ENCODE results near the gene TES. TPM values are rescaled to one million over a fixed set of nuclear protein-coding genes. Genes with fewer than 3 reads are reported as not detected.

Gene TES
- total and polyA plus RNA-seq, 2 of the 8 experiments (the other 6 are each of a cell fraction or from before 2014, with no cell fraction given) = 18.2 to 36.3 TPM

DNA sequence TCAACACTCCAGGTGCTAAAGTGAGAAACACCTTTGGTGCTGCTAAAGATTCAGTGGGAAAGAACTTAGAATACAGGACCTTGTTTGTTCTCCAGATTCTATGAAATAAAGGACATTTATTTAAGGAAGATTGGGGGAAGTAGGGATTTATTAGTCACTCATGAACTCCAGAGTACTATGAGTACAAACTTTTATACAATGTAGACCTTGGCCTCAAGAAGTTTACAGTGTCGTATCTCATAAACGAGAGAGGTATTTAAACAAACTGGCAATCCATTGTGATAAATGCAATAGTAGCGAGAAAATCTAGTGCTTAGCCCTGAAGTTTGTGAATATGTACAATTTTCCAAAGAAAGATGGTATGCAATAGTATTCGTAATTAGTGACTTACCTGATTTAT lies 59.1 kb downstream of the TES start:
- POLR2A ChIA-PET (ENCODE audit: partially characterized antibody) = no interaction called here
- H2BK120ac ChIP-seq (replicated peaks; ENCODE audit: low read depth, low read length) = no peak overlapping the region
- CTCF ChIA-PET (ENCODE audit: partially characterized antibody) = no interaction called here
- FAIRE-seq (no peak), DNase-seq (ENCODE audit: low read depth in 1 of 2, low spot score in 2 of 2) (no peak)
- H2AFZ ChIP-seq (ENCODE audit: low read length) = no peak overlapping the region
- H3K9ac ChIP-seq (replicated peaks in 1 of 4; ENCODE audit: extremely low read depth in 1 of 4, low read depth in 3 of 4, low read length in 3 of 4) = no peak overlapping the region
- H2BK20ac ChIP-seq (ENCODE audit: low read length) = no peak overlapping the region
- no peaks in the 10 kb centered on the region; a peak in 1 of 7 replicates for H3K27me3 ChIP-seq (replicated peaks in 1 of 4; ENCODE audit: control insufficient read depth in 3 of 4, extremely low read depth in 1 of 4, insufficient read depth in 3 of 4, low read length in 3 of 4)
- no peak overlapping the region for H3K23ac ChIP-seq (ENCODE audit: insufficient read length)
- no peaks in the 10 kb centered on the region for H4K20me1 ChIP-seq (replicated peaks in 1 of 2; ENCODE audit: control insufficient read depth in 1 of 2, insufficient read depth in 2 of 2, low read length in 2 of 2)
- no peaks in the 10 kb centered on the region for H3K36me3 ChIP-seq (ENCODE audit: control insufficient read depth in 2 of 4, insufficient read depth in 4 of 4, low read length in 3 of 4)
- H3K4me2 ChIP-seq (ENCODE audit: insufficient read depth in 1 of 2, low read depth in 2 of 2, low read length in 2 of 2) = no peak overlapping the region
- WGBS, 2 experiments (ENCODE audit: extremely low coverage in 1 of 2, insufficient coverage in 1 of 2, insufficient read length in 1 of 2, insufficient replicate concordance in 2 of 2, low coverage in 1 of 2, low lambda C conversion rate in 2 of 2, missing lambda C conversion rate in 1 of 2) = 94% methylated on average over 4 of the region's 4 CpGs; no CpG with 5 or more reads in 1 of the 2 experiments
- H3K27ac ChIP-seq (ENCODE audit: low read depth, low read length) = no peak overlapping the region
- H3K18ac ChIP-seq (ENCODE audit: extremely low read depth, low read length) = no peak overlapping the region
- H4K8ac ChIP-seq (ENCODE audit: extremely low read depth, insufficient read depth, low read length) = no peak overlapping the region
- H2BK15ac ChIP-seq (ENCODE audit: low read length) = no peak overlapping the region
- H2BK12ac ChIP-seq (ENCODE audit: low read depth, low read length) = no peak overlapping the region
- no peak overlapping the region for H4K5ac ChIP-seq (ENCODE audit: insufficient read length, low read depth, low read length)
- H4K91ac ChIP-seq (replicated peaks; ENCODE audit: insufficient read length, low read length) = no peak overlapping the region
- peaks cover 0 to 9% (median 2%) of the 10 kb centered on the region in 4 experiments; a peak in 2 of 7 replicates for H3K4me1 ChIP-seq (replicated peaks in 1 of 4; ENCODE audit: control insufficient read depth in 3 of 4, insufficient read depth in 4 of 4, low read length in 3 of 4)
- H3K4ac ChIP-seq (replicated peaks; ENCODE audit: insufficient read length, low read depth, low read length) = no peak overlapping the region
- no peaks in the 10 kb centered on the region for H3K79me2 ChIP-seq (ENCODE audit: control insufficient read depth in 1 of 2, insufficient read depth in 2 of 2, low read length in 2 of 2)
- no peaks in the 10 kb centered on the region for H3K9me3 ChIP-seq (ENCODE audit: insufficient read depth in 2 of 2, low read depth in 1 of 2, low read length in 1 of 2)
- no peak overlapping the region for H2AK5ac ChIP-seq (ENCODE audit: low read depth, low read length)
- H2BK5ac ChIP-seq (ENCODE audit: low read depth, low read length) = no peak overlapping the region
- H3K56ac ChIP-seq (replicated peaks; ENCODE audit: insufficient read length, low read depth, low read length) = no peak overlapping the region
- no peak overlapping the region for H3K14ac ChIP-seq (ENCODE audit: insufficient read length)
- H3K4me3 ChIP-seq (ENCODE audit: extremely low read depth in 1 of 4, insufficient read depth in 2 of 4, low read depth in 3 of 4, low read length in 4 of 4) = no peak overlapping the region
- H3K79me1 ChIP-seq (ENCODE audit: low read depth, low read length) = no peaks in the 10 kb centered on the region
- H3K23me2 ChIP-seq (ENCODE audit: low read depth, low read length) = no peaks in the 10 kb centered on the region; the same call in 1 of the 2 replicates
- TF ChIP-seq SIX5 (IDR thresholded peaks at IDR 0.05; ENCODE audit: low read depth, low read length) (no peak), TAF7 (optimal IDR thresholded peaks at IDR 0.05; ENCODE audit: borderline replicate concordance, low read depth, low read length) (no peak), SP2 (IDR thresholded peaks at IDR 0.05; ENCODE audit: low read length) (no peak), CBX8 (IDR thresholded peaks at IDR 0.05; ENCODE audit: borderline replicate concordance, low read depth, low read length) (no peak)
